Panc1 (cell line): Measurements from ENCODE around the gene CD9. TPM values are rescaled to one million over a fixed set of nuclear protein-coding genes. Genes with fewer than 3 reads are reported as not detected.

Experiments
- ATAC-seq: fragments of 200-7000 bp; cut with Tn5 transposase; 2 replicates; pipeline ENCODE4 v1.9.1; 2020; ENCODE audit warnings: mild to moderate bottlenecking, moderate library complexity
- BruUV-seq: library from RNA; stranded (reverse); fragments of 400-500 nt; replicated peaks from 2 replicates; lab custom pipeline; 2021; lab: Mats Ljungman, UMichigan
- CTCF ChIA-PET: fragments of 300-600 bp; sonication (Branson Sonifier 250); formaldehyde crosslinking; loops from one replicate; lab custom pipeline; 2022; ENCODE audit warnings: antibody characterized with exemption; lab: Charles Lee
- POLR2A ChIA-PET: fragments of 300-600 bp; sonication (Branson Sonifier 250); formaldehyde crosslinking; loops from one replicate; lab custom pipeline; 2022; ENCODE audit warnings: antibody characterized with exemption; lab: Charles Lee
- DNase-seq: peaks from one replicate; pipeline ENCODE4 v3.0.0-alpha.2; 2010; ENCODE audit warnings: low read depth, low spot score
- H3K27ac ChIP-seq: 2 replicates; pipeline ENCODE4 v1.5.1; 2011; ENCODE audit warnings: mild to moderate bottlenecking, low read length, inconsistent platforms
- H3K27me3 ChIP-seq: fragments of 200-500 bp; sonication (Bioruptor generic); 2 replicates; pipeline ENCODE4 v1.6.0; 2014; ENCODE audit warnings: low read length, inconsistent platforms; ENCODE audit not compliant: control insufficient read depth, insufficient read depth
- H3K36me3 ChIP-seq: fragments of 200-500 bp; sonication (Bioruptor generic); 2 replicates; pipeline ENCODE4 v1.5.1; 2014; ENCODE audit warnings: inconsistent platforms, mild to moderate bottlenecking, low read length, moderate library complexity; ENCODE audit not compliant: control insufficient read depth, insufficient read depth
- H3K4me1 ChIP-seq: 2 replicates; pipeline ENCODE4 v1.5.1; 2011; ENCODE audit warnings: inconsistent platforms, mild to moderate bottlenecking, low read length, moderate library complexity; ENCODE audit not compliant: control insufficient read depth, insufficient read depth
- H3K4me3 ChIP-seq, 2 experiments: 2 replicates each; pipeline ENCODE4 v1.5.1; 2011 to 2012; ENCODE audit warnings: low read depth in 2 of 2, low read length in 2 of 2, mild to moderate bottlenecking in 2 of 2, inconsistent platforms in 1 of 2, moderate library complexity in 1 of 2
- H3K9me3 ChIP-seq: fragments of 200-500 bp; sonication (Bioruptor generic); 2 replicates; pipeline ENCODE4 v1.5.1; 2014; ENCODE audit warnings: low read depth, mild to moderate bottlenecking, inconsistent platforms, low read length, moderate library complexity; ENCODE audit not compliant: control insufficient read depth, insufficient read depth
- CTCF ChIP-seq: fragments of 450-650 bp; IDR thresholded peaks from 2 replicates; pipeline ENCODE4 v1.5.1; 2017; ENCODE audit warnings: mild to moderate bottlenecking
- POLR2AphosphoS5 ChIP-seq: IDR thresholded peaks from 2 replicates; pipeline ENCODE4 v1.6.1; 2012; ENCODE audit warnings: mild to moderate bottlenecking, low read depth, low read length, moderate library complexity
- REST ChIP-seq, 2 experiments: IDR thresholded peaks; 2 replicates each; pipeline ENCODE4 v1.6.1; 2011 to 2012; ENCODE audit warnings: low read depth in 2 of 2, control low read depth in 1 of 2, low read length in 1 of 2, mild to moderate bottlenecking in 1 of 2, moderate library complexity in 1 of 2; ENCODE audit not compliant: insufficient read depth in 1 of 2
- SIN3A ChIP-seq: IDR thresholded peaks from 2 replicates; pipeline ENCODE4 v1.6.1; 2012; ENCODE audit warnings: low read depth, mild to moderate bottlenecking, low read length, moderate library complexity, borderline replicate concordance; ENCODE audit not compliant: insufficient read depth
- TCF7L2 ChIP-seq: IDR thresholded peaks from 2 replicates; pipeline ENCODE4 v1.6.1; 2011; ENCODE audit warnings: mild to moderate bottlenecking, low read depth, low read length, inconsistent platforms
- in situ Hi-C: cut with HindIII; loops from 2 replicates; pipeline ENCODE4 v1.10.0; 2016; ENCODE audit warnings: low sequenced_read_pairs, low pct_unique_long_range_greater_than_20kb
- intact Hi-C: fragments of 100-400 bp; cut with micrococcal nuclease; formaldehyde crosslinking; loops from one replicate; pipeline ENCODE4 v1.10.0; 2022; ENCODE audit not compliant: unreplicated experiment
- total RNA-seq: library from RNA; stranded (reverse); gene quantifications from one replicate; pipeline ENCODE4 v1.2.1, GENCODE V29; 2021; ENCODE audit not compliant: unreplicated experiment

Gene CD9
- total RNA-seq, 1 experiment from 2014 or later: 103 TPM

- TF ChIP-seq TCF7L2: no peak
- TF ChIP-seq CTCF: no peak
- no peak for TF ChIP-seq POLR2AphosphoS5
- TF ChIP-seq SIN3A: no peak
- no peak for TF ChIP-seq REST (IDR thresholded peaks at IDR 0.05; ENCODE audit: insufficient read depth in 1 of 2, low read depth in 2 of 2, low read length in 1 of 2)
- no peaks in the 10 kb centered on the region for H3K36me3 ChIP-seq
- no peaks in the 10 kb centered on the region for H3K4me1 ChIP-seq
- DNase-seq: no peak
- no peaks in the 10 kb centered on the region for H3K9me3 ChIP-seq
- no TSS peak for BruUV-seq
- CTCF ChIA-PET: no interaction called here
- intact Hi-C loops (no loop called here), in situ Hi-C loops (no loop called here)
- H3K4me3 ChIP-seq: no peak overlapping the region
- ATAC-seq: no peak
- no peak overlapping the region for H3K27ac ChIP-seq
- no peaks in the 10 kb centered on the region for H3K27me3 ChIP-seq
- POLR2A ChIA-PET: no interaction called here
Observed at GRCh38 chr12:6225630-6226001, 25.4 kb downstream of the CD9 start.

- CTCF ChIA-PET: no interaction called here
- ATAC-seq: no peak
Observed at GRCh38 chr12:6226002-6226678, 25.9 kb downstream of the CD9 start.

More at GRCh38 chr12:6226002-6226678, 25.9 kb downstream of the CD9 start:
- intact Hi-C loops (no loop called here), in situ Hi-C loops (no loop called here)
- Histone ChIP-seq H3K27me3 (no peaks in the 10 kb centered on the region), H3K27ac (no peak overlapping the region), H3K9me3 (no peaks in the 10 kb centered on the region), H3K36me3 (no peaks in the 10 kb centered on the region), H3K4me3 (no peak overlapping the region), H3K4me1 (no peaks in the 10 kb centered on the region)
- no peak for TF ChIP-seq CTCF
- no peak for TF ChIP-seq REST (IDR thresholded peaks at IDR 0.05; ENCODE audit: insufficient read depth in 1 of 2, low read depth in 2 of 2, low read length in 1 of 2)
- no peak for TF ChIP-seq TCF7L2
- no peak for TF ChIP-seq POLR2AphosphoS5
- no peak for TF ChIP-seq SIN3A
- POLR2A ChIA-PET: no interaction called here
- DNase-seq: no peak
- no TSS peak for BruUV-seq
